ENCODE measurements around the gene ADORA2B.
A peak's percentile ranks its signal among the peaks of the same experiment; 100 is the strongest.

The ADORA2B gene

GRCh38 chr17:15941781-15942180, 3.1 kb upstream of the ADORA2B start:
- TF ChIP-seq ZNF274 (IDR thresholded peaks at IDR 0.05; ENCODE audit: low read depth, low read length) = no peak
- H3K4me3 ChIP-seq (ENCODE audit: low read length) = no peak overlapping the region

DNA sequence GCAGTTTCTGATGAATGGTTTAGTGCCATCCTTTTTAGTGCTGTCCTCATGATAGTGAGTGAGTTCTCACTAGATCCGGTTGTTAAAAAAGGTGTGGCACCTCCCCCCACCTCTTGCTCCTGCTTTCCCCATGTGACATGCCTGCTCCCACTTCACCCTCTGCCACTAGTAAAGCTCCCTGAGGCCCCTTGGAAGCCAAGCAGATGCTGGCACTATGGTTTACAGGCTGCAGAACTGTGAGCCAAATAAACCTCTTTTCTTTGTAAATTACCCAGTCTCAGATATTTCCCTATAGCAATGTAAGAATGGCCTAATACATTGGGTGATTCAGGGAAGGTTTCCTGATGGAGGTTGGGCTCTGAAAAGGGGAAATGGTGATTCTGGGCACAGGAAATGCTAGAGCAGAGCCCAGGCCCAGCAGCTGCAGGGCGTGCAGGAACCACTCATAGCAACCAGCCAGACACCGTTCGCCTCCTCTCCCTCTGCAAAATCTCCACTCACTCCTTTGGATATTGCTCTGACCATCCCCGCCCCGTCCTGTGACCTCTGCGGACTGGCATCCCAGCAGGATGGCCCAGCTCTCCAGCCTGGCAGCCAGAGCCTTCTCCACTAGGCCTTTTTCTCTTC, 2.6 kb upstream of the ADORA2B start:
- no peak for TF ChIP-seq ZNF274 (IDR thresholded peaks at IDR 0.05; ENCODE audit: low read depth, low read length)
- H3K4me3 ChIP-seq (ENCODE audit: low read length) = no peak overlapping the region

DNA sequence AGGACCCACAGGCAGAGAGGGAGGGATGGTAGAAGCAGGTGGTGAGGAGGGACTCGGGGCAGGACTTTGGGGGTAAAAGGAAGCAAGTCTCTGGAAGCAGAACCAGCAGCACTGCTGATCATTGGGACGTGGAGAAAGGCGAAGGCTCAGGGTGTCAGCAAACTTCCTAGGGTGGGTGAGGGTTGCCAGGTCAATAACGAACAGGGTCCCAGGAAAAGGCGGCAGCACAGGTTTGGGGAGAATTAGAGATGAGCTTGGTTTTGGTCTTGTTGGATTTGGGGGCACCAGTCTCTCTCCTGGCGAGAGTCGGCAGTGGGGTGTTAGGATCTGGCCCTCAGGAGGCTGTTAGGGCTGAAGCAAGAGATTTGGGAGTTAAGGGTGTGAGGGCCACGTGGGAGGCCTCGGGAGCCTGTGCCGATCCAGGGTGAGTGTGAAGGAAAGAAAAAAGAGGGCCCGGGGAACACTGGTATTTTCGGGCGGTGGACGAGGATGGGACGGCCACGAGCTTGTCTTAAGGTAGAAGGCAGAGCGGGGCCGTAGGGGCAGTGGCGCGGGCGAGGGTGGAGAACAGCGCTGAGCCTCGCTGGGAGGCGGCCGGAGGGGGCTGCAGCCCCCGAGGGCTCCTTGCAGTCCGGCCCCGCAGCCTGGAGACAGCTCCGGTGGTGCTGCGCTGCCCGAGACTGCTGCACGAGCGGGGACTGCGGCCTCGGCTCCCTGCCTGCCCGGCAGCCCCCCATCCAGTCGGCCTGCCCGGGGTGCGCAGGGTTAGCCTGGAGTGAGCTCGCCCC, 765 bp upstream of the ADORA2B start:
- H3K4me3 ChIP-seq (ENCODE audit: low read length) = peak overlapping the region; percentile 50; the same call in 1 of the 2 replicates
- TF ChIP-seq ZNF274 (IDR thresholded peaks at IDR 0.05; ENCODE audit: low read depth, low read length) = no peak

DNA sequence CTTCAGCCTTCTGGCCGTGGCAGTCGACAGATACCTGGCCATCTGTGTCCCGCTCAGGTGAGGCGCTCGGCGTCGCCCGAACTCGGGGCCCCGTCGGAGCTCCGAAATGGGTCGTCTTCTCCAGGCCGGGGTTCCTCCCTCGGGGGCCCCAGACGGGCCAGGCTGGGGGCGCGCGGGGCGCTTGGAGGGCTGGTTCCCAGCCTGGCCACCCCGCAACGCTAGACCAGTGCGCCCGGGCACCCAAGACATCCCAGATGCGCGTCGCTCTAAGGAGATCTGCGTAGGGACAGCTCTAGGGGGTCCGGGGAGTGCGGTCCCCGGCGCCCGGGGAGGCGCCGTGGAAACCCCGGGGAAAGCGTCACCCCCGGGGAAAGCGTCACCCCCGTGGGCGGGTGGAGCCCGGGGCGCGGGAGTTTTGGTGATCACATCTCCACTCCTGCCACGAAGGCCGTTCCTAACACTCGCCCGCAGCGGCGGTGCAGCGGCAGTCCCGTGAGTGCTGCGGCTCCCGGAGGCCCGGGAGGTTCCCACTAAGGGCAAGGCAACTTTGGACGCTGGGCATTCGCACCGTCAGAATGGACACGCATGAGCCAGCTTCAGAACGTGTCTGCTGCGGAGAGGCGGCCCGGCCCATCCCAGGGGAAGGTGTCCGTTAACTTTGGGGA, 729 bp downstream of the ADORA2B start:
- H3K4me3 ChIP-seq (ENCODE audit: low read length) = peak overlapping the region; percentile 50; the same call in 1 of the 2 replicates
- no peak for TF ChIP-seq ZNF274 (IDR thresholded peaks at IDR 0.05; ENCODE audit: low read depth, low read length)

DNA sequence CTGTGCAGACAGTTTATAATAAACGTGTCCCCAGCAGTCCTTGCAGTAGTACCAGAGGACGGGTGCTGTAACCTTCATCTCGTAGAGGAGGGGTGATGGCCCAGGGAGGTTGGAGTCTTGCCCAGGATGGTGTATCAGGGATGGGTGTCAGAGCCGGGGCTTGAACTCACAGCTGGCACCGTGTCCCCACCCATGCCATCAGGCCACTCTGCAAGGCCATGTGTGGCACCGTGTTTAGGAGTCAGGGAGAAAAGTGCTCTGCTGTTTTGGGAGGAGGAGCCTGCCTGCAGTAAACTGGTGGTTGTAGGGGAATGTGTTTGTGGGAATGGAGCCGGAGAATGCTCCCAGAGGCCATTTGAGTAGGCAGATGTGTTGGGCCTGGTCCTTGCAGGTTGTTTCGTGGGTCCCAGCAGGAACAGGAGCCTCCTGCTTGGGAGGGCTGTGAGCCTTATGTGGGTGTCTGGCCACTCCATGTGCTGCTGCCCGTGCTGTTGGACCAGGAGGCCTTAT, 1.7 kb downstream of the ADORA2B start:
- H3K4me3 ChIP-seq (ENCODE audit: low read length) = no peak overlapping the region
- TF ChIP-seq ZNF274 (IDR thresholded peaks at IDR 0.05; ENCODE audit: low read depth, low read length) = no peak

GRCh38 chr17:15947271-15947670, 2.3 kb downstream of the ADORA2B start:
- no peak for TF ChIP-seq ZNF274 (IDR thresholded peaks at IDR 0.05; ENCODE audit: low read depth, low read length)
- no peak overlapping the region for H3K4me3 ChIP-seq (ENCODE audit: low read length)

- no peak for TF ChIP-seq ZNF274 (IDR thresholded peaks at IDR 0.05; ENCODE audit: low read depth, low read length)
- no peak overlapping the region for H3K4me3 ChIP-seq (ENCODE audit: low read length)
These were observed 3.2 kb downstream of the ADORA2B start for GRCh38 chr17:15947976-15948752.

DNA sequence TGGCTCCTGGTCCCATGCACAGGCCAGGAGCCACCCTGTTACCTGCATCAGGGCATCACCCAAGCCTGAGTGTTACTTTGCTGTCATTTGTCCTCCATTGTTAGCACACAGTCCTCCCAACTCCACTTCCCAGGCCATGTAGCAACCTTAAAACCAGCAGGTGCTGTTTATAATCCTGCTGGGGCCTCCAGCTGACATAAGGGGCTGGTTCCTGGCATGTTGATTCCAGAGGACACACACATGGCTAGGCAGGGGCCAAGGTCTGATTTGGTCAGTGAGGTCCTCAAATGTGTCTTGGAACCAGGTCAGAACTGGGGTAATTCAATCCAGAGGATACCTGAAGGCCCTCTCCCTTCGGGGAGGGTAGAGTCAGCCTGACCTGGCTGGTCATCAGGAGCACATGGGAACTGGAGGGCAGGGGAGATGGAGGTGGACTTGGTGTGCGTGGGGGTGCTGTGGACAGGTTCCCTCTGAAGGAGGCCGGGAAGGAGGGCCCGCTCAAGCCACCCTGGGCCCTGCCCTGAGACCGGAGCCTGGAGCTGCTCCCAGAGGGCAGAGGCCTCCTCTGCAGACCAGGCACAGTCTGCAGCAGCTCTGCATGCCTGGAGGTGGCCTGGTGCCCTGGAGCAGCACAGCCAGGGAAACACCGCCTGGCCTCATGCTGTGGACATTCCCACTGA, 6.6 kb downstream of the ADORA2B start:
- TF ChIP-seq ZNF274 (IDR thresholded peaks at IDR 0.05; ENCODE audit: low read depth, low read length) = no peak

DNA sequence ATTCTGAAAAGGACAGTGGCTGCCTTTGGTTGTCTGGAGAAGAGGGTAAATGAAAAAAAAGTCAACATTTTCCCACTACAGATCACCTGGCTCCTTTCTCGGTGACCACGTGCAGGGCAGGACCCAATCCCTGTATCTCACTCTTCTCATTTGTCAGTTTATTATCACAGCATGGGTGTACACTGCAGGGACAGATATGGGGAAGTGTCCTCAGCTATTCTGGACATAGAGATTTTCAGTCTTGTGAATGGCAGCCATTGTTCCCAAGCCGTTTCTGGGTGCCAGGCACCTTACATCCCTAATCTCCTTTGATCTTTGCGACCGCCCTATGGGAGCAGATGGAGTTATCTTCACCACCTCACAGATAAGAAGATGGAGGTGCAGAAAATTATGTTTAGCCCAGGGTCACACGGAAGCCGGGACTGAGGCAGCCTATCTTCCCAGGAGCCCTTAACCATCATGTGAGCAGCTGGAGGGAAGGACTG, 7.2 kb downstream of the ADORA2B start:
- no peak for TF ChIP-seq ZNF274 (IDR thresholded peaks at IDR 0.05; ENCODE audit: low read depth, low read length)
- no peak overlapping the region for H3K4me3 ChIP-seq (ENCODE audit: low read length)

More for the DNA sequence above, 6.6 kb downstream of the ADORA2B start:
- no peak overlapping the region for H3K4me3 ChIP-seq (ENCODE audit: low read length)

- H3K4me3 ChIP-seq (ENCODE audit: low read length) = no peak overlapping the region
- no peak for TF ChIP-seq ZNF274 (IDR thresholded peaks at IDR 0.05; ENCODE audit: low read depth, low read length)
These were observed 8.2 kb downstream of the ADORA2B start for GRCh38 chr17:15952916-15953790.

- TF ChIP-seq ZNF274 (IDR thresholded peaks at IDR 0.05; ENCODE audit: low read depth, low read length) = no peak
- no peak overlapping the region for H3K4me3 ChIP-seq (ENCODE audit: low read length)
These were observed 9.3 kb downstream of the ADORA2B start for GRCh38 chr17:15954222-15954621.

DNA sequence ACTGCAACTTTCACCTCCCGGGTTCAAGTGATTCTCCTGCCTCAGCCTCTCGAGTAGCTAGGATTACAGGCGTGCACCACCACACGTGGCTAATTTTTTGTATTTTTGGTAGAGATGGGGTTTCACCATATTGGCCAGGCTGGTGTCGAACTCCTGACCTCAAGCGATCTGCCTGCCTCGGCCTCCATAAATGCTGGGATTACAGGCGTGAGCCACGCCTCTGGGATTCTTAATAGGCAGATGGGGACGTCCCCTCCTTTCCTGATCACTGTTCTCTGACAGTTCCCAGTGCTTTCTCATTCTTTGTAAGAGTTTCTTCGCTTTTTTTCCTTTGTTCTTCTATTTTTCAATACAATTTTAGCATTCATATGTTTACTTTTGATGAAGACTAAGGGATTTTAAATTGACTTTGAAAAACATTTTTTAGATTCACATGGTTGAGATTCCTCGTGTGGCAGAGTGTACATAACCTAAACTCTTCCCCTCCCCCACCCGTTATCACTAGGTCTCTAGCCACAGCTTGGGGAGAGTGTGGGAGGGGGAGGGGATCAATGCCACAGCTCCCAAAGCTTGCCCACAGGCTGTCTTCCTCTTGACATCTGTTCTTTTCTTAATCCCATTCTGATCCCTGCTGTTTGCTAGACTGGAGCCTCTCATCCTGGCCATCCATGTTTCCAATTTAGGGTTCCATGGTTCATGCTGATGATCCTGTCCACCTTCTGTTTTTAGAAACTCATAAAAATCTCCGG, 11.0 kb downstream of the ADORA2B start:
- H3K4me3 ChIP-seq (ENCODE audit: low read length) = no peak overlapping the region
- no peak for TF ChIP-seq ZNF274 (IDR thresholded peaks at IDR 0.05; ENCODE audit: low read depth, low read length)

All from GM08714 (cell line).